Measurements from ENCODE around the gene GRIP2. TPM values are rescaled to one million over a fixed set of nuclear protein-coding genes. Genes with fewer than 3 reads are reported as not detected.

GRIP2 gene
- total RNA-seq, 1 donor: not detected

GRCh38 chr3:14562121-14562890 is 22.2 kb upstream of the GRIP2 start:
- no peak for DNase-seq (ENCODE audit: low read depth in 2 of 3, low spot score in 2 of 3)

DNA sequence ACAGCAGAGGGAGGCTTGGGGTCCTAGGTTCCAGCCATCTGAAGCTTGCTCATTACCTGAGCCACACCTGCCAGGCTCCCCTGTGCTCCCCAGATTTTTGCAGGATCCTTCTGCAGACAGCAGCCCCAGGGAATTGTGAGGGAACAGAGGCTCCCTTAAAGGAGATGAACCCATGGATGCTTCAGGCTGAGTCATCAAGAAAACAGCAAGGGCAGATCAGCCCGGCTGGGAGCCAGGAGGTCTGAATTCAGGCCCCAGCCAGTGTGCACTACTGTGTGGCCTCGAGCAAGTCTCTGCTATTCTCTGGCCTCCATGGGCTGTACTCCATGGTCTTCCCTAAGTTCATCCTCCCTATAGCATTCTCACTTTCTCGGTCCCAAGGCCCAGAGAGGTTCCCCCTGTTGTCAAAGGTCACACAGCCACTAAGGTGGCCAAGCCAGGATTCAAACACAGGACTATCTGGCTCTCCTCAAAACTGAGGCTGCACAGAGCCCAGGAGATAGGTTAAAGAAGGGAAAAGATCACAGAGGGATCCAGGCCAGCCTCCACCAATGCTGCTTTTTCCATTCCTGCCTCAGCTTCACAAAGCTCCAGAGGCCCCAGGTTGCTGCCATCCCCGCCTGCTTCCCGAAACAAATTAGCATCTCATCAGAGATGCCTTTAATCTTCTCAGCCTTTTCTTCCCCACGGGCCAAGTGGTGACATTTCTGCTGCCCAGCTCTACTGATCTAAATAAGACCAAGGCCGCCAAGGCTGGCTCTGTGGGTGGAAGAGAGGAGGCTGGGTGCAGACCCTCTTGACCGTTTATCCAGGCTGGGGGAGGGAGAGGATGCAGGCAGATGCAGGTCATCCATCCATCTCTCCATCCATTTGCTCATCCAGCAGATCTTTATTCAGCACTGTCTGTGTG is 21.2 kb upstream of the GRIP2 start:
- DNase-seq (ENCODE audit: low read depth in 2 of 3, low spot score in 2 of 3): no peak

DNA sequence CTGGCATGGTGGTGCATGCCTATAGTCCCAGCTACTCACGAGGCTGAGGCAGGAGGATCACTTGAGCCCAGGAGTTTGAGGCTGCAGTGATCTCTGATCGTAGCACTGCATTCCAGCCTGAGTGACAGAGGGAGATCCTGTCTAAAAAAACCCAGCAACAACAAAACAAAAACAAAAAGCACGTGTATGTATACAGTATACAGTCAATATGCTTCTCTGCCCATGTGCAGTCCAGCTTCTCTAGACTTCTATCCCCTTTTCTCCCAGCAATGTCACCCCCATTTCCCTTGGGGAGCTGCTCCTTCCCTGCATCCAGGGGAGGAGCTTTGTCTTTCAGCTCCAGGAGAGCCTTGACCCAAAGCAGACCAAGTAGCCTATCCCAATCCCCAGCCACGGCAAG is 20.0 kb upstream of the GRIP2 start:
- no peak for DNase-seq (ENCODE audit: low read depth in 2 of 3, low spot score in 2 of 3)

- DNase-seq (ENCODE audit: low read depth in 2 of 3, low spot score in 2 of 3): no peak
Measured at GRCh38 chr3:14558029-14558428, 17.9 kb upstream of the GRIP2 start.

DNA sequence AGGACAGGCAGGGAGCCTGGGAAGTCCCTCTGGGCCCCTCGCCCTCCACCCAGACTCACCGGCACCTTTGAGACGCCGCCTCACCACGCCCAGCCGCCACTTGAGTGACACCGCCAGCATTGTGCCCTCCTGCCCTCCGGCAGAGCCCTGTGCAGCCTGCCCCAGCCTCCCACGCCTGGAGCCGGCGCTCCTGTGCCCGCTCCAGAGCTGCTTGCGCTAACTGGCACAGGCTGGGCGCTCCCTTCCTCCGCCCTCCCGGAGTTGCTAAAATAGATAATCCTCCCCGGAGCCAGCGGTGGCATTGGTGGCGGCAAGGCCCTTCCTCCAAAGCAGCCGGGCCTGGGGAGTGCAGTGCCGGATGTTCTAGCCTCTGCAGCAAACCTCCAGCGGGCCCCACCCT is 15.7 kb upstream of the GRIP2 start:
- no peak for DNase-seq (ENCODE audit: low read depth in 2 of 3, low spot score in 2 of 3)

GRCh38 chr3:14554715-14555114 is 14.6 kb upstream of the GRIP2 start:
- no peak for DNase-seq (ENCODE audit: low read depth in 2 of 3, low spot score in 2 of 3)

DNA sequence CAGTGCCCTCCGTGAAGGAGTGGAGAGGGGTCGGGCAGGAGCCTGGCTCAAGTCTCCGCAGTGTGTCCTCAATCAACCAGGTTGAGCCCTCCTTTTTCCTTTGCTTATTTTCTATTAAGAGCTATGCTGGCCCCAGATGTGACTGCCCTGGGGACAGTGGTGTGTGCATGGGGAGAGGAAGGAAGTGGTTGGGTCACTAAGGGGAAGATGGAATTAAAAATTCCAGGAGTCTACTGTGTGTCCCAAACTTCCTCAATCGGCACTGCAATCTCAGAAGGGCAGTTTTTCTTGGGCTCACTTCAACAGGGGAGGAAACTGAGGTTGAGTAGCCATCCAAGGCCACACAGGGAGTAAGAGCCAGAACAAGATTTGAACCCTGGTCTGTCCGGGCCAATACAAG is 13.7 kb upstream of the GRIP2 start:
- no peak for DNase-seq (ENCODE audit: low read depth in 2 of 3, low spot score in 2 of 3)

DNA sequence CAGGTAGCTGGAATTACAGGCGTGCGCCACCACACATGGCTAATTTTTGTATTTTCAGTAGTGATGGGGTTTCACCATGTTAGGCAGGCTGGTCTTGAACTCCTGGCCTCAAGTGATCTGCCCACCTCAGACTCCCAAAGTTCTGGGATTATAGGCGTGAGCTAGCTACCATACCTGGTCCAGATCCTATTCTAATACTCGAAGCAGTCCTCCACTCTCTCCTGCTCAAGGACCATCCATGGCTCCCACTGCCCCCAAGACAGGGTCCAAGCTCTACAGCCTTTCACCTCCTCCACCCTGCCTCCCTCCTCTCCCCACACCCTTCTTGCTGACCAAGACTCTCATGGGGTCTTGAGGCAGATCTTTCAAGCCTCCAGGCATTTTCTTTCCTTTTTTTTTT is 12.6 kb upstream of the GRIP2 start:
- DNase-seq (ENCODE audit: low read depth in 2 of 3, low spot score in 2 of 3): no peak

DNA sequence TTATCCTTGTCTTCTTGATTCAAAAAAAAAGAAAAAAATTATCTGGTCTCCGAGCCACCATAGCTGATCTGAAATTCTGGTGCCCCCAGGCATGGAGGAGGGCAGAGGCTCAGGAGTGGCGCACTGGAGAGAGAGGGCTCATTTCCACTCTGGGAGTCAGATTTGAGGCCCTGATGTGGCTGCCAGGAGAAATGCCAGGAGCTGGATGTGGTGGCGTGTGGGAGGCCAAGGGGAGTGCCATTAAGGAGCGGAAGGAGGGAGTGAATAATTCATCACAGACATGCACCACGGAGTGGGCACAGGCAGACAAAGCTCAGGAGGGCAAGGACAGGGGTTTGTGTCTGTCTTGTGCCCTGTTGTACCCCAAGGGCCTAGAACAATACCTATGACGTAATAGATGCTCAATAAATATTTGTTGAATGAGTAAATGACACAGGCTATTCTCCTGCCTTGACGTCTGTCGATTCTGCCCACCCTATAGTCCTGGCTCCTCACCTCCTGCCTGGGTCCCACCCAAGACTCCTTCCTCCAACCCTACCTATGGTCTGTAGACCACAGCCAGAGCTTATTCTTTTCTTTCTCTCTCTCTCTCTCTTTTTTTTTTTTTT is 12.0 kb upstream of the GRIP2 start:
- DNase-seq (ENCODE audit: low read depth in 2 of 3, low spot score in 2 of 3): no peak

- DNase-seq (ENCODE audit: low read depth in 2 of 3, low spot score in 2 of 3): no peak
Measured at GRCh38 chr3:14550651-14551611, 10.8 kb upstream of the GRIP2 start.

DNA sequence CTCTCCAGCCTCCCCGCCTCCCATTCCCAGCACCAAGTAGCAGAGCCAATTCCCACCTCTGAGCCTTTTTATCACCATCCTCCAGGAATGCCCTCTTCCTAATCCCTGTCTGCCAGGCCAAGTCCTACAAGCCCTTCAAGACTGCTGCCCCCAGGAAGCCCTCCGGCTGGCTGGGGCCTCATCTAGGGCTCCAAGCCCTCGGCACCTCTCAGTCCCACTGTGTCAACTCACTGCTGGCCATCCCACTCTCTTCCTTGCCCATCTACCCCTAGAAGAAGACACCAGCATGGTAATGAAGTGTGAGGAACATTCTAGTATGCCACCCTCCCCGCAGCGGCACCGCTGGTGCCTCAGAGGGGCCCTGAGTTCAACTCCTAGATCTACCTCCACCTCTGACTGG is 10.0 kb upstream of the GRIP2 start:
- DNase-seq (ENCODE audit: low read depth in 2 of 3, low spot score in 2 of 3): no peak

DNA sequence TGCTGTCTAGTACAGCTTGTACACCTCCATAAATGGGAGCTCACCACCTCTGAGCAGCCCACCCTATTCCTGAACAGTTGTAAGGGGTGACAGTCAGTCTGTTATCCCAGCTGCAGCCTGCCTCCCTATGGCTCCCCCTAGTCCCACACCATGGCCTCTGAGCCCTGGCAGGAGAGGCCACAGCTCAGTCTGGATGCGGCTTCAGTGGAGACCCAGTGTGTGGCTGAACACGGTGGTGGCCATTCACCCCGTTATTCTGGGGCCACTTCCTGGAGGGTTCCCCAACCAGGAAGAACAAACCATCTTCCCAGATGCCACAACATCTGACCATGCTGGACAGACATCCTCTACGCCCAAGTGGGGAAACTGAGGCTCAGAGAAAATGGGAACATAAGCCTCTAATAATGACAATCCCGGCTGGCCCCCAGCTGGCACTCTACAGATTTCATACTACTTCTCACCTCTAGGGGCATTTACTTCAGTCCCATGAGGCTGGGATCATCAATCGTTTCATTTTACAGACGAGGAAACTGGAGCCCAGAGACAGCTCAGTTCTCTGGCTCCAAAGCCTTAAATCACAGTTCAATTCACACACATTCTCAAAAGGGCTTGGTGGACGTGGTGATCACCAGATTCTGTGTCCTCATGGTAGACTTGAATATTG is 9.2 kb upstream of the GRIP2 start:
- DNase-seq (ENCODE audit: low read depth in 2 of 3, low spot score in 2 of 3): peak in 1 of 3 donors; percentile 18

GRCh38 chr3:14548321-14548729 is 8.2 kb upstream of the GRIP2 start:
- DNase-seq (ENCODE audit: low read depth in 2 of 3, low spot score in 2 of 3): peak in 2 of 3 donors; percentile 59 to 81

- no peak for DNase-seq (ENCODE audit: low read depth in 2 of 3, low spot score in 2 of 3)
Measured at GRCh38 chr3:14547693-14548092, 7.6 kb upstream of the GRIP2 start.

DNA sequence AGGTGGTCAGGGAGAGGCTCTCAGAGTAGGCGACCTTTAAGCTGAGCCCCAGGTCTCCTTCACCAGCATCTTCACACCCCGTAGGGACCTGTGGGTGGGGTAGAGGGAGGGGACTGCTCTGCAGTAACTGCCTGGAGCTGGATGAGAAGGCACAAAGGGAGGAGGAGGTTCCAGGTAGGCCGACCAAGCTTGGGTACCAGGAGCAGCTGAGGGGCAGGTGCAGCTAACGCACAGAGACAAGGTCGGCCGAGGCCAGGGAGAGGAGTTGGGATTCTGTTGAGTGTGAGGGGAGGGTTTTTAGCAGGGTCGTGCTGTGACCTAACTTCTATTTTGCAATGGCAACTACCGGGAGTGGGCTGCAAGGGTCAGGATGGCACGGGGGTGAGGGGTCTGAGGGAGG is 5.9 kb upstream of the GRIP2 start:
- no peak for DNase-seq (ENCODE audit: low read depth in 2 of 3, low spot score in 2 of 3)

- no peak for DNase-seq (ENCODE audit: low read depth in 2 of 3, low spot score in 2 of 3)
Measured at GRCh38 chr3:14545251-14545635, 5.1 kb upstream of the GRIP2 start.

DNA sequence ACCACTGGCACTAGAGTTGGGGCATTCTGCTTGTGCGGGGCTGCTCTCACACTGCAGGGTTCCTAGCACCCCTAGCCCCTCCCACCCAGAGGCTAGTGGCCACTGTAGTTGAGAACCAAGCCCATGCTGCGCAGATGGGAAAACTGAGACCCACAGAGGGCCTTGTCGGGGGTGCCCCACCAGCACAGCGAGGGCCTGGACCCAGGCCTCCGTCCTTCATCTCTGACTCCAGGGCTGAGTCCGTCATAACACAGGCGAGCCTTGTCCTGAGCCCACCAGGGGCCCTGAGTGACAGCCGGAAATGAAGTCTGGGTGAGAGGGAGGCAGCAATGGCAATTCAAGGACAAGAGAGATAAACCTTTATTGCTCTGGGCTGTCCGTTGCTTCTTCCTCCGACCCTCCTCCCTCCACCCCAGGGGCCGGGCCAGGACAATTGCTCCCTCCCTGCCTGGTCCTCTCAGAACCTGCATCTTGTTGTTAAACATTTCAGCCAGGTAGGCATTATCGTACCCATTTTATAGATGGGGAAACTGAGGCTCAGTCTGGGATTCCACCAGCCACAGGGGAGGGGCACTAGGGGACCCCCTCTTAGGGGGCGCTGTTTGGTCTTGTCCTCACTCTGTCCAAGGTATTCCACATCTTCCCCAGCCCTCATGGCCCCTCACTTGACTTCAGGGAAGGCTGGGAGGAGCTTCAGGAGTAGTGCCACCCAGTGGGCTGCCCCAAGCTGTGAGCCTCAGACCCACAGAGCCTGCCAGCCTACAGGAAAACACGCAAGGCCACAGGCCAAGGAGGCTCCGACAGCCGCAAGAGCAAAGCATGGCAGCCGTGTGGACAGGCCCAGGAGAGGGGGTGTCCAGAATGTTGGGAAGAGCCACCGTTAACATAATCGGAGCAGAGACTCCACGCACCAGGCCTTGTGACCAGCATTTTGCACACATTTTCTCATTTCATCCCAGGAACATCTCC is 4.4 kb upstream of the GRIP2 start:
- DNase-seq (ENCODE audit: low read depth in 2 of 3, low spot score in 2 of 3): no peak

GRCh38 chr3:14543446-14543845 is 3.3 kb upstream of the GRIP2 start:
- no peak for DNase-seq (ENCODE audit: low read depth in 2 of 3, low spot score in 2 of 3)

GRCh38 chr3:14542656-14543055 is 2.5 kb upstream of the GRIP2 start:
- DNase-seq (ENCODE audit: low read depth in 2 of 3, low spot score in 2 of 3): no peak
